GM20000 (cell line): ENCODE measurements around the gene XNDC1N.

Experiments used
- DNase-seq: peaks from one replicate; pipeline ENCODE4 v3.0.0; 2012; ENCODE audit warnings: low spot score
- CTCF ChIP-seq: IDR thresholded peaks from 2 replicates; pipeline ENCODE4 v1.5.1; 2012; ENCODE audit warnings: mild to moderate bottlenecking, control low read depth; ENCODE audit errors: extremely low read depth, missing control alignments

XNDC1N gene

GRCh38 chr11:71946144-71946571 is 17.8 kb upstream of the XNDC1N start:
- DNase-seq, result no peak
- TF ChIP-seq CTCF, result no peak

- no peak for DNase-seq
- no peak for TF ChIP-seq CTCF
These were observed 12.3 kb upstream of the XNDC1N start for GRCh38 chr11:71940561-71941219.

- no peak for DNase-seq
- no peak for TF ChIP-seq CTCF
These were observed 9.4 kb upstream of the XNDC1N start for GRCh38 chr11:71937826-71938225.

- no peak for TF ChIP-seq CTCF
- DNase-seq, result no peak
These were observed 8.4 kb upstream of the XNDC1N start for GRCh38 chr11:71936825-71937224.

GRCh38 chr11:71935338-71935925 is 7.0 kb upstream of the XNDC1N start:
- DNase-seq, result no peak
- no peak for TF ChIP-seq CTCF

GRCh38 chr11:71934213-71934612 is 5.8 kb upstream of the XNDC1N start:
- no peak for DNase-seq
- TF ChIP-seq CTCF, result no peak

- TF ChIP-seq CTCF, result no peak
- no peak for DNase-seq
These were observed 4.9 kb upstream of the XNDC1N start for GRCh38 chr11:71933141-71933933.
